OCI-LY1 (cell line): Measurements from ENCODE around the gene SEL1L2.

Experiments
- CTCF ChIP-seq: fragments of 200-600 bp; sonication (generic), shearing (Covaris generic); IDR thresholded peaks from 2 replicates; pipeline ENCODE4 v1.5.1; 2017; ENCODE audit warnings: mild to moderate bottlenecking, antibody characterized with exemption, low read length, moderate library complexity, mixed read lengths
- EZH2 ChIP-seq: fragments of 200-600 bp; sonication (generic), shearing (Covaris generic); IDR thresholded peaks from 2 replicates; pipeline ENCODE4 v1.8.0; 2017; ENCODE audit warnings: borderline replicate concordance, mixed run types, mild to moderate bottlenecking, antibody characterized with exemption, low read length, moderate library complexity, mixed read lengths

GRCh38 chr20:13851279-13851678 is 139.1 kb downstream of the SEL1L2 start:
- no peak for TF ChIP-seq CTCF
- no peak for TF ChIP-seq EZH2
